ENCODE results near the gene FKBP6.
"Not testable (repeated sequence)": the region's sequence is repeated elsewhere in the genome, so short reads cannot be mapped to it uniquely, and the experiment has no call there.

The FKBP6 gene

DNA sequence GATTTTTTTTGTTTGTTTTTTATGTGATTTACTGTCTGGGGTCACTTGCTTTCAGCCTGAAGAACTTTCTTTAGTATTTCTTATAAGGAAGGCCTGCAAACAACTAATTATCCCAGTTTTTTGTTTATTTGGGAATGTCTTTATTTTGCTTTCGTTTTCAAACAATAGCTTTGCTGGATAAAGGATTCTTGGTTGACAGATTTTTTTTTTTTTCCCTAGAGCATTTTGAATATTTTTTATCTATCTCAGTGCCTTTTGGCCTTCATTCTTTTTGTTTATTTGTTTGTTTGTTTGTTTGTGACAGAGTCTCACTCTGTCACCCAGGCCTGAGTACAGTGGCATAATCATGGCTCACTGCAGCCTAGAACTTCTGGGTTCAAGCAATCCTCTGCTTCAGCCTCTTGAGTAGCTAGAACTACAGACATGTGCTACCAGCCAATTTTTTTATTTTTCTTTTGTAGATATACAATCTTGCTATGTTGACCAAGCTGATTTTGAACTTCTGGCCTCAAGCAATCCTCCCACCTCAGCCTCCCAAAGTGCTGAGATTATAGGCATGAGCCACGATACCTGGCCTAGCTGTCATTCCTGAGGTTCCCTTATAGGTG is 59.4 kb downstream of the FKBP6 start:
- in situ Hi-C loops (cut with HindIII; ENCODE audit: low sequenced_read_pairs) = no loop called here

GRCh38 chr7:73387908-73388414 is 60.0 kb downstream of the FKBP6 start:
- in situ Hi-C loops (cut with HindIII; ENCODE audit: low sequenced_read_pairs) = no loop called here

- in situ Hi-C loops (cut with HindIII; ENCODE audit: low sequenced_read_pairs) = no loop called here
These were observed 63.4 kb downstream of the FKBP6 start for GRCh38 chr7:73391396-73391795.

- in situ Hi-C loops (cut with HindIII; ENCODE audit: low sequenced_read_pairs) = no loop called here
These were observed 66.5 kb downstream of the FKBP6 start for GRCh38 chr7:73394422-73394821.

DNA sequence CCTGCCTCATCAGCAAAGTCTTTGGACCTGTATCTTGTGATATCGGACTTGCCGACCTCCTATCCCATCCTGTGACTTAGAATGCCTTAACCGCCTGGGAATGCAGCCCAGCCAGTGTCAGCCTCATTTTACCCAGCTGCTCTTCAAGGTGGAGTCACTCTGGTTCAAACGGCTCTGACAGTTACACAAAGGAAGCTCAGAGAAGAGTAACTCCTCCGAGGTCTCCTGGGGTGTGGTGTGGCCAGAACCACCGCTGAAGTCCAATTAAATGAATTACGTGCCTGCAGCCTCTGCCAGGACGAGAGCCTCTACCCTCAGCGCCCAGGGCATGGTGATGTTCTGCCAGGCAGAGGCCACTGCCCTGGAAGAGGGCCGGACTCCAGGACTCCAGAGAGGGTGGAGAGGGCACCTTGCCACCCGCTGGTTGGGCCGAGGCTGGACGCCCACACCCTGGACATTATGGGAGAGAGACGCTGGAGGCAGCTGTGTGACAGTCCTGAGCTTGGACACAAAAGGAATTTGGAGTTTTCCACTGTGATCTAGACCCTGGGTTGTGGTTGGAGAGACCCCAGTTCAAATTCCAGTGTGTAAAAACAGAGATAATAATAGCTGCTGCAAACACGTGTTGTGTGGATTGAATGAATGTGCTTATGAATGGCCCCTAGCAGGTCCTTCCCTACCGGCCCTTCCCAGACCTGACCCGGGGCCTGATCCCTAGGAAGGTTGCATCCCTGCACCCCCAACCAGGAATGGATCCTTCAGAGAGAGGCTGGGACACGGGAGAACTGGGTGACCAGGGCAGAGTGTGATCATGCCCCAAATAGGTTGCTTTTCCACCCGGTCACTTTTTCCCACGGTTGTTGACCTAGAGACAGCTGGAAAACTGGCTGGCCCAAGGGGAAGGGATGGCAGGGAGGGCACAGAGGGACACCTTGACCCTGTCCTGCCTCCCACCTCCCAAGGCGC is 67.9 kb downstream of the FKBP6 start:
- in situ Hi-C loops (cut with HindIII; ENCODE audit: low sequenced_read_pairs) = no loop called here

DNA sequence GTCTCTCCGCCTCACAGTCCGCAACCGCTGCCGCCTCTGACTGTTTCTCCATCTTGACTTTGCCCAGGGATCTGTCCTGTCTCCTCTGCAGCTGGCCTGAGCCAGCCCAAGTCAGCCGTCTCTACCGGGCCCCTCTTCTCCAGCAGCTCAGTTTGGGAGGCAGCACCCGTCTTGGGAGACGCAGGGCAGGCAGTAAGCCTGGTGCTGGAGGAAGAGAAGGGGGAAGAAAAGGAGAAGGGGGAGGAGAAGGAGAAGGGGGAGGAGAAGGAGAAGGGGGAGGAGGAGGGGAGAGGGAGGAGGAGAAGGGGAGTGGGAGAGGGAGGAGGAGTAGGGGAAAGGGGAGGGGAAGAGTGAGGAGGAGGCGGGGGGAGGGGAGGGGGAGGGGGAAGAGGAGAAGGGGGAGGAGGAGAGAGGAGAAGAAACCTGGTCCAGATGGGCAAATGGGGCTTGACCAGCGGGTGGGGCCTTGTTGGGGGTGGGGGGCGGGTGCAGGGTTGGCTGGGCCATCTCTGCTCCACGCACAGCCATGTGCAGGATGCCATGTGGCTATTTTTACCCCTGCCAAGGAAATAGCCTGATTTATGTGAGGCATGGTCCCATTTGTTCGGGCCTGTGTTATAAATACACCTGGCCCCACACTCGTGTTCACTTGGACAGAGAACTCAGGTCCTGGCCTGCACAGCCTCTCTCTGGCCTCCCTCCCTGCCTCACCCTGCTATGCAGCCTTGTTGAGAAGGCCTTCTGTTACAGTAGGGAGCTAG is 69.7 kb downstream of the FKBP6 start:
- in situ Hi-C loops (cut with HindIII; ENCODE audit: low sequenced_read_pairs) = no loop called here

DNA sequence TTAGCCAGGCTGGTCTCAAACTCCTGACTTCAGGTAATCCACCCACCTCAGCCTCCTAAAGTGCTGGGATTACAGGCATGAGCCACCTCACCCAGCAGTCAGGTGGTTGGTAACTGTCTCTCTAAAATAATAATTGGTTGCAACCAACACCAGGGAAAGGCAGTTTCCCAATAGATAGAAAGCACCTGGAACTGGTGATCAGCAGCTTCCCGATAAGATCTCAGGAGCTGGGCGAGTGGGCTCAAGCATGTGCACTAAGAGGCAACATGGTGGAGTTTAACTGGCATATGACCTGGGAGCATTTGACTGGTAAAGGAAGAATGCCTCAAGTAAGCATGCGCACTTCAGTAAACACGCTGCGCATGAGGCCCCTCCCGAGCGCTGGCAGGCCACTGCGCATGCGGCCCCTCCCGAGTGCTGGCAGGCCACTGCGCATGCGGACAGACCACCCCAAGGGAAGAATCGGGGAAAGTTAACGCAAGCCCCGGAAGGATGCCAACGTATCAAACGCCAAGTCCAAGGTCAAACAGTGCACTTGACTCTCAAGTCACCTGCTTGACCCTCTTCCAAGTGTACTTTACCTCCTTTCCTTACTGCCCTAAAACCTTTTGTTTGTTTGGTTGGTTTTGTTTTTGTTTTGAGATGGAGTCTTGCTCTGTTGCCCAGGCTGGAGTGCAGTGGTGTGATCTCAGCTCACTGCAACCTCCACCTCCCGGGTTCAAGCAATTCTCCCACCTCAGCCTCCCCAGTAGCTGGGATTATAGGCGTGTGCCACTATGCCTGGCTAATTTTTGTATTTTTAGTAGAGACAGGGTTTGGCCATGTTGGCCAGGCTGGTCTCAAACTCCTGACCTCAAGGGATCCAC is 71.5 kb downstream of the FKBP6 start:
- in situ Hi-C loops (cut with HindIII; ENCODE audit: low sequenced_read_pairs) = not testable (repeated sequence)

DNA sequence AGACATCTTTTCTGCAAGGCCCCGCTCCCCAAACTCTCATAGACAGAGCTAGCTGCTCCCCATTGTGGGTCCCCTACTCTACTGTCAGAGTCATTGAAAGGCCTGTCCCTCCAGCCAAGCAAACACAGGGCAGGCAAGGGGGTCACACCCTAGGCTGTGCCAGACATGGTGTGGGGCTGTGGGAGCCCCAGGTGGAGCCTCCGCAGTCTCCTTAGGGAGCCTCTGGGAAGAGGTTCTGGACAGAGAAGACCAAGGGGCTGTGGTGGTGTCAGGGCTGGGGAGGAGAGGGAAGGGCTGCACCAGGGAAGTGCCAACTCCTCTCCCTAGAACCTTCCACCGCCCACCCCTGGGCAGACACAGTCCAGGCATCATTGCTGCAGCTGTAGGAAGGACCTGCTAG is 76.9 kb downstream of the FKBP6 start:
- in situ Hi-C loops (cut with HindIII; ENCODE audit: low sequenced_read_pairs) = not testable (repeated sequence)

Data from DLD1 (cell line).